SJSA1 (cell line): ENCODE data around the gene TAMALIN. TPM values are rescaled to one million over a fixed set of nuclear protein-coding genes. Genes with fewer than 3 reads are reported as not detected.

Experiments
- DNase-seq, 2 experiments: peaks; one replicate each; pipeline ENCODE4 v3.0.0-alpha.2; 2015 to 2020; ENCODE audit warnings: low spot score in 2 of 2, low read depth in 1 of 2
- H3K27ac ChIP-seq: fragments of 250-450 bp; sonication (Bioruptor Pico); 2 replicates; pipeline ENCODE4 v1.5.1; 2020; ENCODE audit warnings: mild to moderate bottlenecking, moderate library complexity
- H3K27me3 ChIP-seq: fragments of 250-450 bp; sonication (Bioruptor Pico); replicated peaks from 2 replicates; pipeline ENCODE4 v1.5.1; 2020; ENCODE audit warnings: mild to moderate bottlenecking, moderate library complexity
- H3K36me3 ChIP-seq: fragments of 250-450 bp; sonication (Bioruptor Pico); 2 replicates; pipeline ENCODE4 v1.5.1; 2020; ENCODE audit warnings: mild to moderate bottlenecking
- H3K4me1 ChIP-seq: fragments of 250-450 bp; sonication (Bioruptor Pico); replicated peaks from 2 replicates; pipeline ENCODE4 v1.6.1; 2021; ENCODE audit warnings: mild to moderate bottlenecking
- H3K4me3 ChIP-seq: fragments of 250-450 bp; sonication (Bioruptor Pico); 2 replicates; pipeline ENCODE4 v1.5.1; 2020; ENCODE audit warnings: mild to moderate bottlenecking
- H3K9me3 ChIP-seq: fragments of 250-450 bp; sonication (Bioruptor Pico); replicated peaks from 2 replicates; pipeline ENCODE4 v1.5.1; 2020; ENCODE audit warnings: mild to moderate bottlenecking
- total RNA-seq: library from RNA; depleted of rRNA; stranded (reverse); fragments of >200 nt; shearing (Covaris generic); gene quantifications from 2 replicates; pipeline ENCODE4 v1.2.3, GENCODE V29; 2014

TAMALIN gene
- total RNA-seq, 1 experiment from 2014 or later, result 6.8 TPM

DNA sequence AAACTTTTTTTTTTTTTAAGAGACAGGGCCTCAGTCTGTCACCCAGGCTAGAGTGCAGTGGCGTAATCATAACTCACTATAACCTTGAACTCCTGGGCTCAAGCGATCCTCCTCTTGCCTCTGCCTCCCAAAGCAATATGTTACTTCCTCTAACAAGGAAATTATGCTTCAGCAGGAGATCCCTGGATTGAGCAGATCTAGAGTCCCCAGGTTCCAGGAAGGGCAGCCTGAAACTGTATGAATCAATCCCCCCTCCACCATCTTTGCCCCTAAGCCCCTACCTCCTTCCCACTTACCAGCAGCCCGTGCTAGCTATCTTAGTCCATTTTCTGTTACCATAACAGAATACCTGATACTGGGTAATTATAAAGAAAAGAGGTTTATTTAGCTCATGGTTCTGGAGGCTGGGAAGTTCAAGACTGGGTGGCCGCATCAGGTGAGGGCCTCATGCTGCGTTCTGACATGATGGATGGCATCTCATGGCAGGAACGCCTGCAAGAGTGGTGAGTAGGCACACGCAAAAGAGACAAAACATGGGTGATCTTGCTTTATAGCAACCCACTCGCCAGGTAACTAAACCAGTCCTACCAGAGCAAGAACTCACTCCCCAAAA lies 5.0 kb downstream of the TAMALIN start:
- peaks cover 9% of the 10 kb centered on the region; the same call in 1 of the 2 replicates for H3K36me3 ChIP-seq
- no peak for DNase-seq

DNA sequence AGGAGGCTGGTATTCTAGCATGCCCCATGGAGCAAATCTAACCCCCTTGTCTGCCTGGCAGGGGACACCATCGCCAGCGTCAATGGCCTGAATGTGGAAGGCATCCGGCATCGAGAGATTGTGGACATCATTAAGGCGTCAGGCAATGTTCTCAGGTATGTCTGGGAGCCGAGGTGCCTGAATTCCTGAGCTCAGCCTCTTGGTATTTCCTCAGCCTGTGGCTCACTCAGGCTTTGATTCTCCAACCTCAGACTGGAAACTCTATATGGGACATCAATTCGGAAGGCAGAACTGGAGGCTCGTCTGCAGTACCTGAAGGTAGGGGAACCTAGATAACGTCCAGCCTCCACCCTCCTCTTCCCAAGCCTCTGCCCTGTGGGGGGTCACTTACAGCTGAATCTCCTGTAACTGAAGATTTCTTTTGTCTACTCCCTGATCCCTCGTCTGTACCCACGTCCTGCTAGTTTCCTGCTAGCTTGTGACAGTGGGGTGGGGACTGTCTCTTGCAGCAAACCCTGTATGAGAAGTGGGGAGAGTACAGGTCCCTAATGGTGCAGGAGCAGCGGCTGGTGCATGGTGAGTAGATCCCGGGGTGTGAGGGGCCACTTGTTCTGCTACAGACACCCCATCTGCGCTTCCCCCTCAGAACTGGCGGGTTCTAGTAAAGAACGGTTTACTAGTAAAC lies 7.0 kb downstream of the TAMALIN start:
- no peak overlapping the region for H3K4me3 ChIP-seq
- DNase-seq, result no peak
- H3K27me3 ChIP-seq, result no peaks in the 10 kb centered on the region
- H3K36me3 ChIP-seq, result peaks cover 7% of the 10 kb centered on the region; the same call in 1 of the 2 replicates
- H3K27ac ChIP-seq, result no peak overlapping the region
- H3K4me1 ChIP-seq, result peaks cover 19% of the 10 kb centered on the region
- no peaks in the 10 kb centered on the region for H3K9me3 ChIP-seq

More for the DNA sequence above, 5.0 kb downstream of the TAMALIN start:
- Histone ChIP-seq H3K27ac (no peak overlapping the region), H3K4me3 (no peak overlapping the region), H3K27me3 (peaks cover 7% of the 10 kb centered on the region), H3K9me3 (no peaks in the 10 kb centered on the region), H3K4me1 (peaks cover 29% of the 10 kb centered on the region)

DNA sequence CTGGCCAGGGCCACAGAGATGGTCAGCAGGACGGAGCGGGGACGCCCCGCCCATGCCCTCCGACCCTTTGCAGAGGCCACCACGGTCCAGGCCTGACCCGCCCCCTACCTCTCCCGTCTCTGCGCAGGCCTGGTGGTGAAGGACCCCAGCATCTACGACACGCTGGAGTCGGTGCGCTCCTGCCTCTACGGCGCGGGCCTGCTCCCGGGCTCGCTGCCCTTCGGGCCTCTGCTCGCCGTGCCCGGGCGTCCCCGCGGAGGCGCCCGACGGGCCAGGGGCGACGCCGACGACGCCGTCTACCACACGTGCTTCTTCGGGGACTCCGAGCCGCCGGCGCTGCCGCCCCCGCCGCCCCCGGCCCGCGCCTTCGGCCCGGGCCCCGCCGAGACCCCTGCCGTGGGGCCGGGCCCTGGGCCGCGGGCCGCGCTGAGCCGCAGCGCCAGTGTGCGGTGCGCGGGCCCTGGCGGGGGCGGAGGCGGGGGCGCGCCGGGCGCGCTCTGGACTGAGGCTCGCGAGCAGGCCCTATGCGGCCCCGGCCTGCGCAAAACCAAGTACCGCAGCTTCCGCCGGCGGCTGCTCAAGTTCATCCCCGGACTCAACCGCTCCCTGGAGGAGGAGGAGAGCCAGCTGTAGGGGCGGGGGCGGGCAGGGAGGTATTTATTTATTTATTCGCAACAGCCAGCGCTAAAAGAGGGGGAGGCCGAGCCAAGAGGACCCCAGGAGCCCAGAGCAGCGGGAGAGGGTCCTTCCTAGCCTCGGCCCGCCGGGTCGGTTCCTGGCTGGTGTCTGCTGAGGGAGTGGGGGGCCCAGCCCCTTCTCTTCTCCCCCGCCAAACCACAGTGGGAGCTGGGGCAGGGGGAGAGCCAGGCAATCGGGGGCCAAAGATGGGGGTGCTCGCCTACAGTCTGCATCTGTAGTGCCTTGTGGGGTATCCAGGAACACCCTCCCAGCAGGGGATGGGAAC lies 8.1 kb downstream of the TAMALIN start:
- Histone ChIP-seq H3K9me3 (no peaks in the 10 kb centered on the region), H3K4me3 (no peak overlapping the region), H3K27ac (no peak overlapping the region), H3K36me3 (peaks cover 7% of the 10 kb centered on the region; the same call in 1 of the 2 replicates), H3K27me3 (no peaks in the 10 kb centered on the region), H3K4me1 (peaks cover 14% of the 10 kb centered on the region)
- no peak for DNase-seq

DNA sequence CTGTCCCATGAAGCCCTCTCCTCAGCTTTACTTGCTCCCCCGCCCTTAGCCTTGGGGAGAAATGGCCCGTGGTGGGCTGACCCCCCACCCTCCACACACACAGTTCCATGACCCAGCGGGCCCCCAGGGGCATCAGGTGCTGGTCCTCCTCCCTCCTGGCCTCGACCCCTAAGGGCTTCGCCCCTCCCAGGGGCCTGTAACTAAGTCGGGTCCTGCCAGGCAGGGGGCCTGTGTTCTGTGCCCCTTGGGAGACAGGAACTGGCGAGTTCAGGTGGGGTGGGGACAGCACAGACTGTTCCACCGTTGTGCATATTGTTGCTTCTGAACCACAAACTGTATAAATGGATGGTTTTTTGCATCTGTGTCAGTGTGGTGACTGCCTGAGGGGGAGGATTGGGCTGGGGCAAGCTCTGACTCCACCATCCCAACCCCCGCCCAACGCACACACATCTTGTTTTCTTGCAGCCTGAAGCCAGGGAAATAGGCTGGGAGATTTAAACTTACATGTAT lies 8.8 kb downstream of the TAMALIN start:
- peaks cover 5% of the 10 kb centered on the region; the same call in 1 of the 2 replicates for H3K36me3 ChIP-seq
- H3K27ac ChIP-seq, result no peak overlapping the region
- peaks cover 6% of the 10 kb centered on the region for H3K4me1 ChIP-seq
- no peak overlapping the region for H3K4me3 ChIP-seq
- no peak for DNase-seq
- no peaks in the 10 kb centered on the region for H3K9me3 ChIP-seq
- no peaks in the 10 kb centered on the region for H3K27me3 ChIP-seq

DNA sequence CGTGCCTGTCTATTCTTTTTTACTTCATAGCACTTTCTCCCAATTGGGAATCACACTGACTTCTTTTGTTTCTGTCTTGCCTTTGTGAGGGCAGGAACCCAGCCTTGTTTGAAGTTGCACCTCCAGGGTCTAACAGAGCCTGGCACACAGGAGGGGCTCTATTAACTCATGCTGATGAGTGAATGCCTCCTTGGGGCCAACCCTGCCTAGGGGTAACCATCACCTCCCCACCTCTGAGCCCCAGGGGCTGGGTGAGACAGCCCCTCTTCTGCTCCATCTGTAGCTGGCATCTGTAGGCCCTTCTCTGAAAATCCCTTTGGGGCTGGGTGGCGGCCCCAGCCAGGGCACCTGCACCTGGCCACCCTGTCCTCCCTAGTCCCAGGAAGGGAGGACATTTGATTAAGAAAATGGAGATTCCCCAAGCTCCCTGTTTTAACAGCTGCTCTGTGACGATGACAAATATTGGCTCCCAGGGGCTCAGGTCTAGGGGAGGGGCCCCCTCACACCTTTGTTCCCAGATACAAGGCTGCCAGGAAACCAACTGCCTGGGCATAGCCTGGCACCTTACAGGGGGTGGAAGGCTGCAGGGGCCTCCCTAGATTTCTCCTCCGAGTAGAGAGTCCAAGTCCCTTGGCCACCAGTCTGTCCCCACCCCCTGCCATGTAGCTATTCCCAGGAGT lies 11.8 kb downstream of the TAMALIN start:
- Histone ChIP-seq H3K27ac (no peak overlapping the region), H3K4me3 (no peak overlapping the region), H3K9me3 (no peaks in the 10 kb centered on the region), H3K27me3 (0 out of 2 replicates have a peak, but pooled peaks cover 3% of the 10 kb centered on the region), H3K4me1 (peaks cover 7% of the 10 kb centered on the region), H3K36me3 (no peaks in the 10 kb centered on the region)
- no peak for DNase-seq

DNA sequence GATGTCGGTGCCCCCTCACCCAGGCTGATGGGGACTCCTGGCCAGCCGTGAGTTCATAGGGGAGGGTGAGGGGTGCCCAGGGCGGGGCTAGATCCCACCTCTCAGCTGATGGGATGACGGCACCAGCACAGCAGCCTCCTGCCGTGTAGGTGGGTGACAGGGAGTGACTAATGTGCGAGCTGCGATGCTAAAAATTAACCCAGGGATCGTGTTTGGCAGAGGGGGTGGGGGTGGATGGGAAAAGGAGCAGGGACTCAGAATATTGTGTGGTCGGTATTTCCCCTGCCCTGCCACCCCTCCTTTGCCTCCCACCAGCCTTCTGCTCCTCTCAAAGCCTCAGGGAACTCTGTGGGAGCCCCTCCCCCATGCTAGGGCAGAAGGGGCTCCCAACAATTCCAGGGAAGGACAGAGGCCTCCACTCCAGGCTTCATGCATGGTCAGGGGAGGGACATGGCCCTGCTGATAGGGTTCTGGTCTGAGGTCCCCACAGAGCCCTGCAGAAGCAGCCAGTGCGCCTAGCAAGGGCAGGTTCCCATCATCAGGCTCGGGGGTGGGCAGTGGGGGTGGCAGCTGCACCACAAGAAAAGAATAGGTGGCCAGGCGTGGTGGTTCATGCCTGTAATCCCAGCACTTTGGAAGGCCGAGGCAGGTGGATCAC lies 12.5 kb downstream of the TAMALIN start:
- H3K36me3 ChIP-seq, result no peaks in the 10 kb centered on the region
- no peak overlapping the region for H3K4me3 ChIP-seq
- H3K27ac ChIP-seq, result no peak overlapping the region
- no peak for DNase-seq
- H3K27me3 ChIP-seq, result 0 out of 2 replicates have a peak, but pooled peaks cover 3% of the 10 kb centered on the region
- no peaks in the 10 kb centered on the region for H3K9me3 ChIP-seq
- H3K4me1 ChIP-seq, result peaks cover 12% of the 10 kb centered on the region

DNA sequence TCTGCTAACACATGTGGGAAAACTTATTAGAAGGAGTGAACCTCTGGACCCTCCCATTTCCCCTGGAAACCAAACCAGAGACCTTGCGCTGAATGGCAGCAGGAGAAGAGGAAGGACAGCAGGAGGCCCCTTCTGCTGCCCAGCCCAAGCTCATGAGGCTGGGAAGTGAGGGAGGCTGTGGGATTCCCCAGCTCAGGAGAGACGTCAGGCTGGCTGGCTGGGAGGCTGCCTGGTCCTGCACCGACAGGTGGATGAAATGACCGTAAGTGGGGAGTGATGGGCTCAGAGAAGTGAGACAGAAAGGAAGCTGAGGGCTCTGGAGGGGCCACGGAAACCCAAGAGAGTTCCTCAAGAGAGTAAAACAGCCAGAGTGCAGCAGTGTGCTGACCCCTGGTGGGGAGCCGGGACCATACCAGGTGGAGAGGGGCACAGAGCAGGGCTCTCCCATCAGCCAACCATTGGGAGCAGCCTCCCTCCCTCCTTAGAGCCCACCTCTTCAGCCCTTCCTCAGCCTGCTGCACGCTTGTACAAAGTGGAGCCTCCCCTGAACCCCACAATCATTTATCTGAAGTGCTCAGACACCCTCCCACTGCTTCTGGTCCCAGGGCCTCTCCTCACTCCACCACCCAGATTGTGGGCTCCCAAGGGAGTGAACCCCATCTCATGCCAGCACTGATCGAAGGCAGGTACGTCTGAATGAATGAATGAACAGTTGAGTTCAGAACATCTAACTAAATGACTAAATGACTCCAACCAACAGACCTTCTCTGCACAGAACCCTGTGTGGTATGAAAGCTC lies 14.0 kb downstream of the TAMALIN start:
- H3K27ac ChIP-seq, result no peak overlapping the region
- H3K4me1 ChIP-seq, result peaks cover 12% of the 10 kb centered on the region
- 0 out of 2 replicates have a peak, but pooled peaks cover 3% of the 10 kb centered on the region for H3K27me3 ChIP-seq
- no peaks in the 10 kb centered on the region for H3K36me3 ChIP-seq
- H3K9me3 ChIP-seq, result no peaks in the 10 kb centered on the region
- DNase-seq, result peak; percentile 40 to 66
- H3K4me3 ChIP-seq, result no peak overlapping the region

DNA sequence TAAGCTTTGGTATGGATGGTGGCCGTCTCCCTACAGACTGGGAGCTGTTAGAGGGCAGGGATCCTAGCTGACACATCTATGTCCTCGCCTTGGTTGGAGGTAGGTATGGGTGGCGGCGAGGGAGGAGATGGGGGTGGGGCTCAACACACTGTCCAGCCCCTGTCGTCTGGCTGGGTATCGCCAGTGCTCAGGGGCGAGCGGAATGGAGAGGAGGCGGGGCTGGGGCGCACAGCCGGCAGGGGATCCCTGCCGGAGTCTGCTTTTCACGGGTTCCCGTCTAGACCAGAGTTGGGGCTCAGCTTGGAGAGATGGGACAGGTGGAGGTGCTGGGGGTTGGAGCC lies 16.1 kb downstream of the TAMALIN start:
- no peaks in the 10 kb centered on the region for H3K9me3 ChIP-seq
- H3K4me3 ChIP-seq, result no peak overlapping the region
- no peaks in the 10 kb centered on the region for H3K36me3 ChIP-seq
- no peak overlapping the region for H3K27ac ChIP-seq
- H3K4me1 ChIP-seq, result peaks cover 18% of the 10 kb centered on the region
- 0 out of 2 replicates have a peak, but pooled peaks cover 3% of the 10 kb centered on the region for H3K27me3 ChIP-seq
- DNase-seq, result no peak

DNA sequence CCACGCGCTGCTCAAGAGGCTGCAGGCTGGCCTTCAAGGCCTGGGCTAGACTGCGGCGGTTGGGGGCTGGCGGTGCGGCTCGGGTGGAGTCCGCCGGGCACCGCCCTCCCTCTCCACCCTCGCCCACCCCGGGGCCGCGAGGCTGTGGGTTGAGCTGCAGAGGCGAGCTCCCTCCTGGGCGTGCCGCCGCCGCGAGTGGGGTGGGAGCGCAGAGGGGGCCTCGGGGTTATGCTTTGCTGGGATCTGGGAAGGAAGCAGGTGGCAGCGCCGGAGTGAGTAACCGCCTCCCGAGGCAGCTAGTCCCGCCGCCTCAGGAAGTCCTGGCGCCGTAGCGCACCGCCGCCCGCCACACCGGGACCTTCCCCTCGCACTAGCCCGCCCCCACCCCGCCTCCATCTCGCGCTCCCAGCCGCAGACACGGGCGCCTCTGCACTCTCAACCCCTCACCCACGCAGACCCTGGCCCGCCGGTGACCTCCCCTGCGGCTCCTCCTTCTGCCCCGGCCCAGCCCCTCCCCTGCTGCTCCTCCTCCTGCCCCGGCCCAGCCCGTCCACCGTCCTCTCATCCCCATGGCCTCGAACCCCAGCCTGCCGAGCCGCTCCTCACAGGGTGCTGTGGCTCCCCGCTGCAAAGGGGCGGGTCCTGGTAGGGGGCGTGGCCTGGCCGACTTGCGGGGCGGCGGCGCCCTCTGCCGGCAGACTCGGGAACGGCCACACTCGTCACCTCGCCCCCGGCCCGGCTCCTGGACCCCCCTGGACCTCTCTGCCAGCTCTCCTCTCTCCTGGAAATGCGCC lies 16.6 kb downstream of the TAMALIN start:
- DNase-seq, result peak; percentile 60 to 87
- Histone ChIP-seq H3K9me3 (no peaks in the 10 kb centered on the region), H3K4me3 (peak overlapping the region; percentile 36), H3K27ac (no peak overlapping the region), H3K36me3 (no peaks in the 10 kb centered on the region), H3K27me3 (0 out of 2 replicates have a peak, but pooled peaks cover 3% of the 10 kb centered on the region), H3K4me1 (peaks cover 18% of the 10 kb centered on the region)

DNA sequence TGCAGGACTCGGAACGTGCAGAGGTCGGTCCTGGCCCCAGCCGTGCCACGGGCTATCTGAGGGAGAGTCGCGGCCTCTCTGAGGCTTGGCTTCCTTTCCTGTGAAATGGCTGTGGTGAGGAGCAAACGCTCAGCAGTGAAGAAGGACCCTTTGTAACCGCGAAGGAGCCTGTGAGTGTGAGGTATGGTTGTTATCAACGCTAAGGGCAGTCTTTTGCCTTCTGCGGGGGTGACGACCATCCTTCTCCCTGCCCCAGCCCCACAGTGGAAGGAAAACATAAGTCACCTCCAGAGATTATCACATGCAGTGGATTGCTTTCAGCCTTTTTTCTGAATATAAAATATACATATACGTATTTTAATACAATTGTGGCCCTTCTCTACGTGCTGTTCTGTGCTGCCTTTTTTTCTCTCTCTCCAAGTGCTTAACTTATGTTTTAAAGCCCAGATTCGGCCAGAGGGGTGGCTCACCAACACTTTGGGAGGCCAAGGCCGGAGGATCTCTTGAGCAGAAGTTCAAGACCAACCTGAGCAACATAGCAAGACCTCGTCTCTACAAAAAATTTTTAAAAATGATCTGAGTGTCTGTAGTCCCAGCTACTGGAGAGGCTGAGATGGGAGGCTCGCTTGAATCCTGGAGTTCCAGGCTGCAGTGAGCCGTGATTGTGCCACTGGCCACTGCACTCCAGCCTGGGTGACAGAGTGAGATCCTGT lies 17.4 kb downstream of the TAMALIN start:
- DNase-seq, result no peak
- Histone ChIP-seq H3K36me3 (no peaks in the 10 kb centered on the region), H3K4me1 (peaks cover 18% of the 10 kb centered on the region), H3K27ac (no peak overlapping the region), H3K27me3 (0 out of 2 replicates have a peak, but pooled peaks cover 3% of the 10 kb centered on the region), H3K9me3 (no peaks in the 10 kb centered on the region), H3K4me3 (peak overlapping the region; percentile 36)

DNA sequence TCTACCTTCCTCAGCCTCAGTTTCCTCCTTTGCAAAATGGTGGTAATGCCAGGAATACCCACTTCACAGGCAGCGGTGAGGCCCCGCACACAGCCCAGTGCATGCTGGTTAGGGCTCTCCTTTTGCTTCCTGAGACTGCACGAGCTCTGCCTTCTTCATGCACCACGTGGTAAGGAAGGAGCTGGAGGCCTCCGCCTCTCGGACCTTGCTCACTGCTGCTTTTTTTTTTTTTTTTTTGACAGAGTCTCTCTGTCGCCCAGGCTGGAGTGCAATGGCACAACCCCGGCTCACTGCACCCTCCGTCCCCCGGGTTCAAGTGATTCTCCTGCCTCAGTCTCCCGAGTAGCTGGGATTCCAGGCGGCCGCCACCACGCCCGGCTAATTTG lies 18.1 kb downstream of the TAMALIN start:
- no peak overlapping the region for H3K4me3 ChIP-seq
- peaks cover 18% of the 10 kb centered on the region for H3K4me1 ChIP-seq
- H3K27me3 ChIP-seq, result 0 out of 2 replicates have a peak, but pooled peaks cover 3% of the 10 kb centered on the region
- no peak overlapping the region for H3K27ac ChIP-seq
- H3K9me3 ChIP-seq, result no peaks in the 10 kb centered on the region
- DNase-seq, result no peak
- H3K36me3 ChIP-seq, result no peaks in the 10 kb centered on the region
